GM12865 (cell line): ENCODE measurements around the gene RXRA.

Experiments used
- DNase-seq: peaks from one replicate; pipeline ENCODE4 v3.0.0; 2010; ENCODE audit warnings: low read depth
- H3K4me3 ChIP-seq: 2 replicates; pipeline ENCODE4 v1.5.1; 2011; ENCODE audit warnings: mild to moderate bottlenecking, low read depth, low read length, control low read depth
- TF ChIP-seq, protein P1 (sequence below): IDR thresholded peaks from 2 replicates; pipeline ENCODE4 v1.5.1; 2011; ENCODE audit warnings: low read length, control low read depth, low read depth, inconsistent platforms; ENCODE audit not compliant: insufficient read depth; ENCODE audit errors: missing control alignments

Gene RXRA

DNA sequence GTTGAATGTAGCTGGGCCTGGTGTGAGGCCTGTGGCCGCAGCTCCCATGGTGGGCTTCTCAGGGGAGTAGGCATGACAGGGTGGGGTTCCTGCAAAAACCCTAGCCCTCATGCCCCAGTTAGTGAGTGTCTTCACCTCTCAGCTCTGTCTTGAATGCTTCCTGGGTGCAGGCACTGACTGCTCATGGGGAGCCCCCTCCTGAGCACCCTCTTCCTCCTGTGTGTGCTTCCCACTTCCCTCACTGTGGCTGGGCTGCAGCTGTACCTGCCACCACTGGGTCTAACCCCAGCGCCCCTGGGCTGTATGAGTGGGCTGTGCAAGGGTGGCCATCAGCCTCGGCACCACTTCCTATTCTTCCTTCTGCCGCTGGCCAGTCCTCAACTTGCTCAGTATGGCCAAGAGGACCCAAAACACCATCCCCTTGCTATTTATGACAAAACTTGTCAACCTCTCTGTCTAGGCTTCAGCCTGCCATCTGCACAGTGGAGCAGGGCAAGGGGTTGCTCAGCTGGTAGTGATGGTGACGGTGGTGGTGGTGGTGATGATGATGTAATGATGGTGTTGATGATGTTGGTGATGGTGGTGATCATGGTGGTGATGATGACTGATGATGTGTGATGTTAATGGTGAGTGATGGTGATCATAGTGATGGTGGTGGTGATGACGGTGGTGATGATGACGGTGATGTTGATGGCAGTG is 67.5 kb downstream of the RXRA start:
- TF ChIP-seq, protein P1, sequence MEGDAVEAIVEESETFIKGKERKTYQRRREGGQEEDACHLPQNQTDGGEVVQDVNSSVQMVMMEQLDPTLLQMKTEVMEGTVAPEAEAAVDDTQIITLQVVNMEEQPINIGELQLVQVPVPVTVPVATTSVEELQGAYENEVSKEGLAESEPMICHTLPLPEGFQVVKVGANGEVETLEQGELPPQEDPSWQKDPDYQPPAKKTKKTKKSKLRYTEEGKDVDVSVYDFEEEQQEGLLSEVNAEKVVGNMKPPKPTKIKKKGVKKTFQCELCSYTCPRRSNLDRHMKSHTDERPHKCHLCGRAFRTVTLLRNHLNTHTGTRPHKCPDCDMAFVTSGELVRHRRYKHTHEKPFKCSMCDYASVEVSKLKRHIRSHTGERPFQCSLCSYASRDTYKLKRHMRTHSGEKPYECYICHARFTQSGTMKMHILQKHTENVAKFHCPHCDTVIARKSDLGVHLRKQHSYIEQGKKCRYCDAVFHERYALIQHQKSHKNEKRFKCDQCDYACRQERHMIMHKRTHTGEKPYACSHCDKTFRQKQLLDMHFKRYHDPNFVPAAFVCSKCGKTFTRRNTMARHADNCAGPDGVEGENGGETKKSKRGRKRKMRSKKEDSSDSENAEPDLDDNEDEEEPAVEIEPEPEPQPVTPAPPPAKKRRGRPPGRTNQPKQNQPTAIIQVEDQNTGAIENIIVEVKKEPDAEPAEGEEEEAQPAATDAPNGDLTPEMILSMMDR, result no peak
- peak; percentile 35 for DNase-seq

DNA sequence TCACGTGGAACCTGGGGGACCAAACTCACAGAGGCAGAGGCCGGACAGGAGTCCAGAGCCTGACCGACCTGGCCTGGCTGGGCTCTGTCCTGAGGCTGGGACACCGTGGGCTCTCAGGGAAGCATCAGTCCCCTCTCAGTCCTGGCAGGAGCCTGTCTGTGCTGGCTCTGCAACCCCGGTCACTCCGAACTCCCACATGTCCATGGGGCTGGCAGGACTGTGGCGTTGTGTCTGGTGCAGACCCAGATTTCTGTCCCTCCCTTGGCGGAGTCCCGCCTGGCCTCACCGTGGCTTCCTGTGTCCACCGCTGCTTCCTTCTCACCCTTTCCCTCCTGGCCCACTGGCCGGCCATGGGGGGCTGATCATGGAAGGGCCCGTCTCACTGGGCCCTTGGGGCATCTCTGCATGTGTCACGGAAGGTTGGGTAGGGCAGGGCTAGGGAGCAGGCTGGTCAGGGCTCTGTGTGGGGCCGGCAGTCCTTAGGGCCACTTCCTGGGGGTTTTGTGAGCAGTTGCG is 68.8 kb downstream of the RXRA start:
- peak overlapping the region; percentile 48 for H3K4me3 ChIP-seq
- no peak for DNase-seq
- TF ChIP-seq, protein P1, result no peak

More for the DNA sequence above, 67.5 kb downstream of the RXRA start:
- peak overlapping the region; percentile 88 for H3K4me3 ChIP-seq

DNA sequence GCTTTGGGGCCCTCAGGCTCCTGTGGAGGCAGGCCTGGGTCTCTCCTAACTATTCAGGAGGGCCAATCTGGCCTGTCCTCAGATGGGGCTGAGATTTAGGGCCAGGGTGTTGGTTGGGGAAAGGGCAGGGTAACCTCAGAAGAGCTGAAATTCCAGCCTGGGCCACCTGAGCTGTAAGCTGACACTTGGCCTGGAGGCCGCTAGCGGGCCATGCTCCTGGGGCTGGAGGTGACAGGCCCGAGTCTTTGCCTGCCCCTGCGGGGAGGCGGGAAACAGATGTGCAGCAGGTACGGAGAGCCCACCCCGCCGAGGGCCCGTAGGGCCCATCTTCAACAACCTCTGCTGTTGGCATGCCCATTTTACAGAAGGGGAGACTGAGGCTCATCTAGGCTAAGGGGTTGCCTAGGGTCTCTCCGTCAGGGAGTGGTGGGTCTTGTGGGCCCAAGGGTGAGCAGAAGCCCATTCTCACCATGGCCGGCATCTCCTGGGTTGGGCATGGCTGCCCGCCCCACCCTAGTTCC is 69.5 kb downstream of the RXRA start:
- peak; percentile 50 for DNase-seq
- TF ChIP-seq, protein P1, result no peak
- peak overlapping the region; percentile 48 for H3K4me3 ChIP-seq

DNA sequence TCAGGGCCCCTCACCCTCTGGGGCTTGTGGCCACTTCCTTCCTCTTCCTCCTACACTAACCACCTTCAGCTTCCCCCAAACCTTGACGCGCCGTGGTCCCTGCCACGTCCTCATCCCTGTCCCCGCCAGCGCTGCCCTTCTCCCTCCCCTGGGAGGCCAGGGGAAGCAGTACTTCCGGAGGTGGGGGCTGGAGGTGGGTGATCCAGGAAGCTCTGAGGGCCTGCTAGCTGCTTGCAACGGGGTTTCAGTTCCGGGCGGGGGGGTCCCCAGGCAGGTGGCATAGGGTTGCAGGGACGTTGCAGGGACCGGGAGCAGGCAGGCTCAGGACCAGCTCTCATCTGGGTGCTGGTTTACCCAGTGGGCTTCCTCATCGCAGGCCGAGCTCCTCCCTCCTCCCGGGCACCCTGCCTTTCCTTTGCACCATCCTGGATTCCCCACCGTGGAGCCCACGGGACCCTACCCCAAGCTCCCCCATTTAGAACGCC is 70.0 kb downstream of the RXRA start:
- peak overlapping the region; percentile 48 for H3K4me3 ChIP-seq
- TF ChIP-seq, protein P1, result no peak
- peak; percentile 83 for DNase-seq

DNA sequence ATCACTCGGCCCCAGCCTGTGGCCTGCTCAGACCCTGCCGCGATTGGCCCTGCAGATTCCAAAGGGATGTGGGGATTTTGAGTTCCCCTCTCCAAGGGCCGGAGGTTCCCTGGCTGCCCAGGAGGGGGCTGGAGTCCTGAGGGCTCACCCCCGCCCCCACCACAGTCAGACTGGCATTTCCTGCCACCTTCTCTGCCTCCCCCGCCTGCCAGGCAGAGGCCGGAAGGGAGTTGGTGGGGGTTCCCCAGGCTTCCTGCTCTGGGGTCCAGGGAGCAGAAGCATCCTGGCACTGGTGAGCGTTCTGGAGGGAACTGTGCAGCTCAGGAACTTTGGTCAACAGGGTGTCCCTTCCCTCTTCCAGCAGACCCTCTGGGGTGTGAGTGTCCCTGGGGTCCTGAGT is 70.6 kb downstream of the RXRA start:
- TF ChIP-seq, protein P1, result no peak
- peak; percentile 51 for DNase-seq
- H3K4me3 ChIP-seq, result peak overlapping the region; percentile 48

DNA sequence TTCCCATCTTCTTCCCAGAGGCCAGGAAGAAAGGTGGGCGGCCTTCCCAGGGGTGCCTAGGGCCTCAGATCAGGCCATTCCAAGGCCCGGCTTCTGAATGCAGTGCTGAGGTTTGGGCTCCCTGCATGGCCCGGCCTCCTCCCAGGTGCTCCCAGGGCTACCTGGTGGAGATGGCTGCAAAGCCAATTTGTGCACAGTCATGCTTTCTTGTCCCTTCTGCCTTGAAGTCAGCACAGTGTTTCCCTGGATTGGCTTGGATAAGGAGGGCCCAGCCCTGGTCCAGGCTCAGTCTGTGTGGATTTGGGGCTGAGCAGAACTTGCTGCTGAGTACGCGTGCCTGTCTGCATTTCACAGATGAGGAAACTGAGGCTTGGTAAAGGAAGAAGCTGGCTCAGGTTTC is 72.5 kb downstream of the RXRA start:
- no peak for DNase-seq

More for the DNA sequence above, 72.5 kb downstream of the RXRA start:
- no peak overlapping the region for H3K4me3 ChIP-seq
- TF ChIP-seq, protein P1, result no peak
